ENCODE data around the gene PPP2R5C.

DNA sequence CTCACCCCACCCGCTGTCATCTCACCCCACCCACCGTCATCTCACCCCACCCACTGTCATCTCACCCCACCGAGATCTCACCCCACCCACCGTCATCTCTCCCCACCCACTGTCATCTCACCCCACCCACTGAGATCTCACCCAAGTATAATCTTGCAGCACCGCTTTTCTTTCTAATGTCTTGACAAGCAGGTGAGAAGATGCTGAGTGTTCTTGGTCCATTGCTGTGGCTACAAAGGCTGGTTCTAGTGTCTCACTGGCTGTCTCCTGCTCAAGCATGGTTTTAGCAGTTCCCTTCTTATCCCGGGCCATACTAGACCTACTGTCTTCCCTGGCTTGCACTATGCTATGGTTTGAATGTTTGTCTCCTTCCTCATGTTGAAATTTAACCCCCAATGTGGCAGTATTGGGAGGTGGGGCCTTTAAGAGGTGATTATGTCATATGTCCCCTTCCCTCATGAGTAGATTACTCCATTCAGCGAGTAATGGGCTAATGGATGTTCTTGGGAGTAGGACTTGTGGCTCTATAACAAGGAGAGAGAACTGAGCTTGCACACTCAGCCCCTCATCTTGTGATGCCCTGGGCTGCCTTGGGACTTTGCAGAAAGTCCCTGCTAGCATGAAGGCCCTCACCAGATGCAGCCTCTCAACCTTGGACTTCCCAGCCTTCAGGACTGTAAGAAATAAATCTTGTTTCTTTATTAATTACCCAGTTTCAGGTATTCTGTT is 47.7 kb upstream of the PPP2R5C start:
- TF ChIP-seq, protein P1, sequence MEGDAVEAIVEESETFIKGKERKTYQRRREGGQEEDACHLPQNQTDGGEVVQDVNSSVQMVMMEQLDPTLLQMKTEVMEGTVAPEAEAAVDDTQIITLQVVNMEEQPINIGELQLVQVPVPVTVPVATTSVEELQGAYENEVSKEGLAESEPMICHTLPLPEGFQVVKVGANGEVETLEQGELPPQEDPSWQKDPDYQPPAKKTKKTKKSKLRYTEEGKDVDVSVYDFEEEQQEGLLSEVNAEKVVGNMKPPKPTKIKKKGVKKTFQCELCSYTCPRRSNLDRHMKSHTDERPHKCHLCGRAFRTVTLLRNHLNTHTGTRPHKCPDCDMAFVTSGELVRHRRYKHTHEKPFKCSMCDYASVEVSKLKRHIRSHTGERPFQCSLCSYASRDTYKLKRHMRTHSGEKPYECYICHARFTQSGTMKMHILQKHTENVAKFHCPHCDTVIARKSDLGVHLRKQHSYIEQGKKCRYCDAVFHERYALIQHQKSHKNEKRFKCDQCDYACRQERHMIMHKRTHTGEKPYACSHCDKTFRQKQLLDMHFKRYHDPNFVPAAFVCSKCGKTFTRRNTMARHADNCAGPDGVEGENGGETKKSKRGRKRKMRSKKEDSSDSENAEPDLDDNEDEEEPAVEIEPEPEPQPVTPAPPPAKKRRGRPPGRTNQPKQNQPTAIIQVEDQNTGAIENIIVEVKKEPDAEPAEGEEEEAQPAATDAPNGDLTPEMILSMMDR (IDR thresholded peaks at IDR 0.05) = no peak
- TF ChIP-seq POLR2AphosphoS5 (IDR thresholded peaks at IDR 0.05) = no peak
